Jurkat, Clone E6-1 (cell line): ENCODE data around the gene RRM1.
A peak's percentile ranks its signal among the peaks of the same experiment; 100 is the strongest.

Experiments
- DNase-seq: peaks from one replicate; pipeline ENCODE4 v3.0.0-alpha.2; 2011; ENCODE audit warnings: low read depth, low spot score
- H3K4me3 ChIP-seq: 2 replicates; pipeline ENCODE4 v1.5.1; 2011; ENCODE audit warnings: mild to moderate bottlenecking, low read length, control low read depth, moderate library complexity

The RRM1 gene

GRCh38 chr11:4072668-4073285 is 21.8 kb upstream of the RRM1 start:
- peak; percentile 85 for DNase-seq
- H3K4me3 ChIP-seq = no peak overlapping the region

- H3K4me3 ChIP-seq = no peak overlapping the region
- no peak for DNase-seq
Measured at GRCh38 chr11:4074266-4074665, 20.3 kb upstream of the RRM1 start.

GRCh38 chr11:4076774-4077173 is 17.8 kb upstream of the RRM1 start:
- H3K4me3 ChIP-seq = no peak overlapping the region
- DNase-seq = no peak

GRCh38 chr11:4083198-4083597 is 11.4 kb upstream of the RRM1 start:
- H3K4me3 ChIP-seq = no peak overlapping the region
- DNase-seq = no peak

GRCh38 chr11:4084406-4085125 is 10.0 kb upstream of the RRM1 start:
- no peak for DNase-seq
- no peak overlapping the region for H3K4me3 ChIP-seq

GRCh38 chr11:4085575-4085974 is 9.0 kb upstream of the RRM1 start:
- no peak for DNase-seq
- H3K4me3 ChIP-seq = no peak overlapping the region

GRCh38 chr11:4086575-4087353 is 7.8 kb upstream of the RRM1 start:
- H3K4me3 ChIP-seq = no peak overlapping the region
- DNase-seq = no peak

GRCh38 chr11:4087551-4087950 is 7.0 kb upstream of the RRM1 start:
- DNase-seq = no peak
- no peak overlapping the region for H3K4me3 ChIP-seq

GRCh38 chr11:4090258-4090657 is 4.3 kb upstream of the RRM1 start:
- DNase-seq = peak; percentile 58
- H3K4me3 ChIP-seq = no peak overlapping the region

GRCh38 chr11:4092026-4092425 is 2.6 kb upstream of the RRM1 start:
- no peak for DNase-seq
- no peak overlapping the region for H3K4me3 ChIP-seq

- peak overlapping the region; percentile 64 for H3K4me3 ChIP-seq
- no peak for DNase-seq
Measured at GRCh38 chr11:4093519-4094347, 866 bp upstream of the RRM1 start.

- H3K4me3 ChIP-seq = peak overlapping the region; percentile 64
- peak; percentile 39 for DNase-seq
Measured at GRCh38 chr11:4095509-4096230, 1.1 kb downstream of the RRM1 start.

- no peak for DNase-seq
- no peak overlapping the region for H3K4me3 ChIP-seq
Measured at GRCh38 chr11:4098026-4098621, 3.5 kb downstream of the RRM1 start.

- no peak for DNase-seq
- no peak overlapping the region for H3K4me3 ChIP-seq
Measured at GRCh38 chr11:4102711-4103110, 8.1 kb downstream of the RRM1 start.

- H3K4me3 ChIP-seq = no peak overlapping the region
- no peak for DNase-seq
Measured at GRCh38 chr11:4103269-4103668, 8.7 kb downstream of the RRM1 start.

- H3K4me3 ChIP-seq = no peak overlapping the region
- no peak for DNase-seq
Measured at GRCh38 chr11:4105916-4106315, 11.3 kb downstream of the RRM1 start.

- H3K4me3 ChIP-seq = no peak overlapping the region
- no peak for DNase-seq
Measured at GRCh38 chr11:4111834-4112233, 17.2 kb downstream of the RRM1 start.

- no peak for DNase-seq
- H3K4me3 ChIP-seq = no peak overlapping the region
Measured at GRCh38 chr11:4115128-4115527, 20.5 kb downstream of the RRM1 start.
